Stomach (tissue), 9 donors: Measurements from ENCODE around the gene RSPRY1. TPM values are rescaled to one million over a fixed set of nuclear protein-coding genes. Genes with fewer than 3 reads are reported as not detected.
"Not testable (repeated sequence)": the region's sequence is repeated elsewhere in the genome, so short reads cannot be mapped to it uniquely, and the experiment has no call there.

Experiments used
- DNase-seq, 2 donors: peaks; one replicate each; pipeline versions ENCODE4 v3.0.0 to v3.0.0-alpha.2; 2013 to 2019
- H3K27ac ChIP-seq, 5 donors: fragments of 200-600 bp in 4 of 5; sonication (generic) in 4 of 5; one replicate each; pipeline ENCODE4 v1.5.1; 2013 to 2019; ENCODE audit warnings: mild to moderate bottlenecking in 1 of 5, moderate library complexity in 1 of 5
- H3K27me3 ChIP-seq, 3 donors: fragments of 200-600 bp; sonication (generic); one replicate each; pipeline ENCODE4 v1.5.1; 2017 to 2019; ENCODE audit warnings: mixed run types in 1 of 3
- H3K36me3 ChIP-seq, 4 donors: fragments of 200-600 bp; sonication (generic); 1 replicate in 3 of 4; 2 replicates in 1 of 4; pipeline ENCODE4 v1.5.1; 2016 to 2019
- H3K4me1 ChIP-seq, 4 donors: fragments of 200-600 bp; sonication (generic); one replicate each; pipeline ENCODE4 v1.5.1; 2016 to 2019
- H3K4me3 ChIP-seq, 4 donors: fragments of 200-600 bp; sonication (generic) in 3 of 4; one replicate each; pipeline ENCODE4 v1.5.1; 2016 to 2019; ENCODE audit warnings: mild to moderate bottlenecking in 1 of 4
- H3K9me3 ChIP-seq, 4 donors: fragments of 200-600 bp; sonication (generic); one replicate each; pipeline ENCODE4 v1.5.1; 2016 to 2019
- EP300 ChIP-seq: sonication (generic); formaldehyde crosslinking; IDR thresholded peaks from one replicate; pipeline ENCODE4 v1.6.1; 2017; ENCODE audit warnings: antibody characterized with exemption
- POLR2A ChIP-seq, 4 donors: fragments of 450-650 bp; IDR thresholded peaks; one replicate each; pipeline ENCODE4 v1.6.1; 2016; ENCODE audit warnings: antibody characterized with exemption in 4 of 4, control low read depth in 2 of 4, mild to moderate bottlenecking in 1 of 4, moderate library complexity in 1 of 4
- POLR2AphosphoS5 ChIP-seq, 3 donors: sonication (generic); formaldehyde crosslinking; IDR thresholded peaks; one replicate each; pipeline ENCODE4 v1.6.1; 2016; ENCODE audit warnings: antibody characterized with exemption in 3 of 3
- WGBS, 5 donors: extraction: QIAGEN DNeasy Blood & Tissue Kit in 3 of 5; methylation state at CpG; one replicate each; pipeline versions ENCODE4 v1.1.5 to v1.1.7; 2013 to 2018; 5-methylcytosine and 5-hydroxymethylcytosine counted together
- intact Hi-C: fragments of 100-400 bp; cut with DNase I; formaldehyde crosslinking; loops from one replicate; pipeline ENCODE4 v1.15.1; 2023; ENCODE audit warnings: low total_unique reads
- polyA plus RNA-seq, 3 donors: library from polyadenylated mRNA; stranded (reverse); fragments of 200-250 nt; gene quantifications; one replicate each; pipeline ENCODE4 v1.2.3, GENCODE V29; 2013
- total RNA-seq, 5 donors: library from RNA; depleted of rRNA; stranded (reverse); fragments of >200 nt; gene quantifications; one replicate each; pipeline versions ENCODE4 v1.1.0 to v1.2.3, GENCODE V29; 2014 to 2016
- TF ChIP-seq, protein P1 (sequence below), 7 experiments: fragments of 450-650 bp in 4 of 7; fragments of 200-600 bp in 3 of 7; sonication (generic) in 3 of 7; IDR thresholded peaks; one replicate each; pipeline ENCODE4 v1.5.1; 2016 to 2019; ENCODE audit warnings: antibody characterized with exemption in 7 of 7, control low read depth in 2 of 7, mild to moderate bottlenecking in 1 of 7
- donor health status: healthy with polysubstance abuse.
- donor health status: Bipolar disorder and iron deficiency.
- donor health status: healthy.

RSPRY1 gene
- total and polyA plus RNA-seq, 8 donors: 5.5 to 110 (median 13.3) TPM

DNA sequence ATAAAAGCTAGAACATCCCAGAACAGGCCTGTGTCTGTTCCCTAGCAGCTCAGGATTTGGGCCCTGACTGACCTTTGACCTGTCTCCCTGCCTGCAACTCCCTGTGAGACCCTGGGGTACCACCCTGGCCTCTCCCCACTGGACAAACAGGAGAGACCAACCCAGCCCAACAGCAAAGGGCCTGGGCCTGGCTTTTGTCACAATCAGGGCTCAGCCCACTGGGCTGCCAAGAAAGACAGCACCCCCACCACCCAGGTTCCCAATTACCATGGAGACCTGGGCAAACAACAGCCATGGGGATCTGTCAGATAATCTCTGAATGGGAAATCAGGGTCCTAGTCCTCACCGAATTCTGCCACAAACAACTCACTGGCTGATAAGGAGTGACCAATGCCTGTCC, 87.2 kb downstream of the RSPRY1 start:
- H3K4me3 ChIP-seq: no peak overlapping the region
- TF ChIP-seq POLR2A (IDR thresholded peaks at IDR 0.05): no peak
- no peaks in the 10 kb centered on the region for H3K36me3 ChIP-seq
- DNase-seq: peak in 1 of 2 donors; percentile 73
- H3K27ac ChIP-seq: peak overlapping the region; percentile 49 to 90 (median 67)
- no peaks in the 10 kb centered on the region for H3K27me3 ChIP-seq
- H3K9me3 ChIP-seq: no peaks in the 10 kb centered on the region
- WGBS, 5 donors: 19 to 55% (median 29%) methylated on average over 1 of the region's 1 CpG; no CpG with 5 or more reads in 1 of the 5 donors
- peaks cover 21 to 81% (median 48%) of the 10 kb centered on the region in 4 donors for H3K4me1 ChIP-seq
- intact Hi-C loops: no loop called here

- TF ChIP-seq, protein P1, sequence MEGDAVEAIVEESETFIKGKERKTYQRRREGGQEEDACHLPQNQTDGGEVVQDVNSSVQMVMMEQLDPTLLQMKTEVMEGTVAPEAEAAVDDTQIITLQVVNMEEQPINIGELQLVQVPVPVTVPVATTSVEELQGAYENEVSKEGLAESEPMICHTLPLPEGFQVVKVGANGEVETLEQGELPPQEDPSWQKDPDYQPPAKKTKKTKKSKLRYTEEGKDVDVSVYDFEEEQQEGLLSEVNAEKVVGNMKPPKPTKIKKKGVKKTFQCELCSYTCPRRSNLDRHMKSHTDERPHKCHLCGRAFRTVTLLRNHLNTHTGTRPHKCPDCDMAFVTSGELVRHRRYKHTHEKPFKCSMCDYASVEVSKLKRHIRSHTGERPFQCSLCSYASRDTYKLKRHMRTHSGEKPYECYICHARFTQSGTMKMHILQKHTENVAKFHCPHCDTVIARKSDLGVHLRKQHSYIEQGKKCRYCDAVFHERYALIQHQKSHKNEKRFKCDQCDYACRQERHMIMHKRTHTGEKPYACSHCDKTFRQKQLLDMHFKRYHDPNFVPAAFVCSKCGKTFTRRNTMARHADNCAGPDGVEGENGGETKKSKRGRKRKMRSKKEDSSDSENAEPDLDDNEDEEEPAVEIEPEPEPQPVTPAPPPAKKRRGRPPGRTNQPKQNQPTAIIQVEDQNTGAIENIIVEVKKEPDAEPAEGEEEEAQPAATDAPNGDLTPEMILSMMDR (IDR thresholded peaks at IDR 0.05): no peak
- TF ChIP-seq POLR2A (IDR thresholded peaks at IDR 0.05) (no peak), EP300 (no peak)
- H3K27me3 ChIP-seq: no peaks in the 10 kb centered on the region
- H3K36me3 ChIP-seq: no peaks in the 10 kb centered on the region
- no peaks in the 10 kb centered on the region for H3K9me3 ChIP-seq
- peaks cover 19 to 81% (median 50%) of the 10 kb centered on the region in 4 donors for H3K4me1 ChIP-seq
- 80 to 93% (median 86%) methylated on average over 5 of the region's 5 CpGs for WGBS, 5 donors
- intact Hi-C loops: no loop called here
- no peak overlapping the region for H3K4me3 ChIP-seq
- DNase-seq: no peak
- H3K27ac ChIP-seq: peak overlapping the region; percentile 49 to 90 (median 67)
These were observed 87.7 kb downstream of the RSPRY1 start for GRCh38 chr16:57273826-57274225.

DNA sequence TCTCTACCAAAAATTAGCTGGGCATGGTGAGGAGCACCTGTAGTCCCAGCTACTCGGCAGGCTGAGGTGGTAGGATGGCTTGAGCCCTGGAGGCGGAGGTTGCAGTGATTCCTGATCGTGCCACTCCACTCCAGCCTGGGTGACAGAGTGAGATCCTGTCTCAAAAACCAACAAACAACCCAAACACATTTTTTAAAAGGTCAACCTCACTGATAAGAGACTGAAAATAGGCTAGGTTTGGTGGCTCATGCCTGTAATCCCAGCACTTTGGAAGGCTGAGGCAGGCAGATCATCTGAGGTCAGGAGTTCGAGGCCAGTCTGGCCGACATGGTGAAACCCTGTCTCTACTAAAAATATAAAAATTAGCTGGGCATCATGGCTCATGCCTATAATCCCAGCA, 89.8 kb downstream of the RSPRY1 start:
- H3K36me3 ChIP-seq, H3K27me3 ChIP-seq, intact Hi-C loops, DNase-seq, H3K9me3 ChIP-seq, H3K4me3 ChIP-seq: not testable (repeated sequence)
- WGBS, 5 donors: 66 to 81% (median 68%) methylated on average over 5 of the region's 5 CpGs
- Histone ChIP-seq H3K4me1 (peaks cover 26 to 85% (median 56%) of the 10 kb centered on the region in 4 donors), H3K27ac (peak overlapping the region in 2 of 5 donors; percentile 3 to 9)

DNA sequence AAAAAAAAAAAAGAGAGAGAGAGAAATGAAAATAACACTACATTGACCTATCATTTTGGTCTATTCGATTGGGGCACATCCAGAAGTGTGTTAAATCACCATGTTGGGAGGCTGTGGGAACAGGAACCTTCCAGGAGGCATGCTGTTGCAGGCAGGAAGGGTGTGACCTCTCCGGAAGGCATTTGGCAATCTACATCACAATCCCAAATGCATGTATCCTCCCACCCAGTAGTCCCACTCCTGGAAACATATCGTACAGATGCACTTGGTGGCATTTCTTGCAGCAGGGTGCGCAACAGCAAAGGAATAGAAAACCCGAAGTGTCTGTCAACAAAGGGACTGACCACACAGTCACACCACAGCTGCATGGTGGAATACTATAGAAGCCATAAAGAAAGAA, 90.5 kb downstream of the RSPRY1 start:
- H3K4me3 ChIP-seq: no peak overlapping the region
- H3K36me3 ChIP-seq: no peaks in the 10 kb centered on the region

DNA sequence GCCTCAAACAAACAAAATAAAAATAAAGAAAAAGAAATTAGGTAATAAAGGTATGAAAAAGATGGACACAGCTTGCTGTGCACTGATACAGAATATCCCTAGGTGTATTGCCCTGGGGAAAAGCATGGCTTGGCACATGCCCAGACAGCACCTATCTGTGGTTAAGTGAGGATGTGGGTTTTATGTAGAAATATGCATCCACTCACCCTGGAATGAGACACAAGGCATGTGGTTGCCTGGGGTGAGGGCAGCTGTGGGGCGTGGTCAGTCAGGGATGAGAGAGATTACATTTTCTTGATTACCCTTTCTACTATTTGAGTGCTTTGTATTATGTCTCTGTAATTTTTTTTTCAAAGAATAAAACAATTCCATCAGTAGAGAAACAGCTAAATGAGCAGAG, 91.5 kb downstream of the RSPRY1 start:
- no peak overlapping the region for H3K4me3 ChIP-seq
- DNase-seq: peak in 1 of 2 donors; percentile 36
- no peaks in the 10 kb centered on the region for H3K36me3 ChIP-seq
- H3K27ac ChIP-seq: peak overlapping the region in 1 of 5 donors; percentile 9
- H3K9me3 ChIP-seq: no peaks in the 10 kb centered on the region
- H3K4me1 ChIP-seq: peaks cover 26 to 82% (median 56%) of the 10 kb centered on the region in 4 donors
- WGBS, 5 donors: 26 to 57% (median 45%) methylated on average over 1 of the region's 1 CpG
- intact Hi-C loops: no loop called here
- H3K27me3 ChIP-seq: no peaks in the 10 kb centered on the region
- TF ChIP-seq POLR2AphosphoS5 (IDR thresholded peaks at IDR 0.05) (no peak), EP300 (no peak), POLR2A (IDR thresholded peaks at IDR 0.05) (no peak)
- TF ChIP-seq, protein P1 (IDR thresholded peaks at IDR 0.05): no peak

More for the DNA sequence above, 90.5 kb downstream of the RSPRY1 start:
- intact Hi-C loops: no loop called here
- DNase-seq: no peak
- H3K9me3 ChIP-seq: no peaks in the 10 kb centered on the region
- H3K27ac ChIP-seq: peak overlapping the region in 1 of 5 donors; percentile 9
- TF ChIP-seq POLR2AphosphoS5 (IDR thresholded peaks at IDR 0.05): no peak
- H3K4me1 ChIP-seq: peaks cover 26 to 85% (median 55%) of the 10 kb centered on the region in 4 donors
- WGBS, 5 donors: 37 to 54% (median 47%) methylated on average over 5 of the region's 5 CpGs
- H3K27me3 ChIP-seq: no peaks in the 10 kb centered on the region

- Histone ChIP-seq H3K4me1 (peaks cover 26 to 76% (median 54%) of the 10 kb centered on the region in 4 donors), H3K27ac (peak overlapping the region in 3 of 5 donors; percentile 42 to 59 (median 47)), H3K27me3 (peaks cover 0 to 9% (median under 1%) of the 10 kb centered on the region in 3 donors), H3K36me3 (no peaks in the 10 kb centered on the region), H3K4me3 (no peak overlapping the region), H3K9me3 (no peaks in the 10 kb centered on the region)
- intact Hi-C loops: no loop called here
- TF ChIP-seq, protein P1 (IDR thresholded peaks at IDR 0.05): no peak
- TF ChIP-seq POLR2AphosphoS5 (IDR thresholded peaks at IDR 0.05) (no peak), POLR2A (IDR thresholded peaks at IDR 0.05) (no peak), EP300 (no peak)
- 40 to 70% (median 69%) methylated on average over 4 of the region's 4 CpGs for WGBS, 5 donors
- no peak for DNase-seq
These were observed 92.4 kb downstream of the RSPRY1 start for GRCh38 chr16:57278494-57278893.
